HG03175 (cell line): ENCODE measurements around the gene SLC6A2.

Source experiments
- ATAC-seq: cut with Tn5 transposase; IDR thresholded peaks from one replicate; pipeline ENCODE4 v1.9.1; 2021; ENCODE audit warnings: mild to moderate bottlenecking, moderate library complexity; ENCODE audit not compliant: unreplicated experiment

The SLC6A2 gene

DNA sequence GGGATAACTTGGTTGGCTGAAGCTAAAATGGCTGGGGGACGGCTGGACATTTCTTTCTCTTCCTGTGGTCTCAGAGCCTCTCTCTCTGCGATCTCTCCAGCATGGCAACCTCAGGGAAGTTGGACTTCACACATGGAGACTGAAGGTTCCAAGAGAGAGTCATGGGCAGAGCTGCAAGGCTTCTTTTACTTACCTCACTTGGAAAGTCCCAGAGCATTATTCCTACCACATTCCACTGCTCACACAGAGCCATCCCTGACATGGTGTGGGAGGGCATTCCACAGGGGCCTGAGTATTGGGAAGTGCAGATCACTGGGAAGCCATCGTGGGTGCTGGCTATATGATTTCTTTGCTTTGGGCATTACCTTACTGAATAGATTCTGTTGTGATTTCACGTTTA, 9.8 kb upstream of the SLC6A2 start:
- no peak for ATAC-seq

DNA sequence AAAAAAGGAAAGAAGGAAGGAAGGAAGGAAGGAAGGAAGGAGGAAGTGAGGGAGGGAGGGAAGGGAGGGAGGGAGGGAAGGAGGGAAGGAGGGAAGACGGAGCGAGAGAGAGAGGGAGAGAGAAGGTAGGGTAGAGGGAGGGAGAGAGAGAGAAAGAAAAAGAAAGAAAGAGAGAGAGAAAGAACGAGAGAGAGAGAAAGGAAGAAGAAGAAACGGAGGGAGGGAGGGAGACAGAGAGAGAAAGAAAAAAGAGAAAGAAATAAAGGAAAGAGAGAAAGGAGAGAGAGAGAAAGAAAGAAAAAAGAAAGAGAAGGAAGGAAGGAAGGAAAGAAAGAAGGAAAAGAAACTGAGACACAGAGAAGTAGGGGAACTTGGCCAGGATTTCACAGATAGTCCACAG, 8.4 kb upstream of the SLC6A2 start:
- ATAC-seq, result no peak

DNA sequence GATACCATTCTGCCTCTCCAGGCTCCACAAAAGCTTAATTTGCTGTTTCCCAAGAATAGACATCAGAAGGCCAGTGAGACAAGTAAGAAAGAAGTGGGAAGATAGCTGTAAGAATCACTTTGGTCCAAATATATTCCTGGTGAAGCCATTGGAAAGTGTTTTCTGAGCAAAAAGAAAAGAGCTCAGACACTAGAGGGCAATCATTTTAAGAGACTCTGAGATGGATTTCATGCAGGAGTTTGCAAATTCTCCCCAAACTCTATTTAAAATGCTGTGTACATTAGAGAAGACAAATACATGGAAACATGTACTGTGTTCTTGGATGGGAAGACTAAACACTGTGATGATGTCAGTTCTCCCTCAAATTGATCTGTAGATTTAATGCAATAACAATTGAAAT, 8.0 kb upstream of the SLC6A2 start:
- no peak for ATAC-seq

DNA sequence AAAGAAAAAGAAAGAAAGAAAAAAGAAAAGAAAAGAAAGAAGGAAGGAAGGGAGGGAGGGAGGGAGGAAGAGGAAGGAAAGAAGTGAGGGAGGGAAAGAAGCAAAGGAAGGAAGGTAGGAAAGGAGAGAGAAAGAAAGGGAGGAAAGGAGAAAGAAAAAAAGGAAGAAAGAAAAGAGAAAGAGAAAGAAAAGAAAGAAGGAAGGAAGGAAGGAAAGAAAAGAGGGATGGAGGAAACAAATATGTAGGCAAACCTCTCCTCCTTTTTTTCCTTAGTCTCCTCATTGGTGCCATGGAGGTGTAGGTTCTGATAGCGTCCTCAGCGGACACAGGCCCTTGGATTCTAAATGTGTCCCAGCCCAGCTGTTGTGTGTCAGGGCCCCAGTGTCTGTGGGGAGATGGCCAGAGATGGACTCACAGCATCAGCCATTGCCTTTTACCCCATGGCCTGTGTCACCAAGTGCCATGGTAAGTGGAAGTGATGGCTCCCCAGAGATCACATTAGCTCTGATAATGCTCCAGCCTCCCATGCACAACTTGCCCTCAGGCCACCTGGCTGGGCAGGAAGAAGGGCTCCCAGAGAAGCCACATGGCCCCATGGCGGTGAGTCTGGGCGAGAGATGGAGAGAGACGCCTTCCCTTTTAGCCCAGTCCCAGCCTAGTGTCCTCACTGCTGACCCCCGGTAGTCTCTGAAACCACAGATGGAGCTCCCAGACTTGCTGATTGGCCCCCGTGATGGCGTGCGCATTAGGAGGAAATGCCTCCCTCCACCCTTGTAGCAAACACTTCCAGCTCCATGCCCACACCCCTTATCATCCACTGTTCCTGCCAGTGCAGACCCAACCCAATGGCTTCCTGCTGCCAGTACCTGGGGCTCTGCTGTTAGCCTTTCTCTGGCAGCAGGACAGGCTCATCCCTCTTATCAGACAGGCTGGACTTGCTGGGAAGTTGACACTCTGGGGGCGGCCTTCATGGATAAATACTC, 3.7 kb upstream of the SLC6A2 start:
- no peak for ATAC-seq

DNA sequence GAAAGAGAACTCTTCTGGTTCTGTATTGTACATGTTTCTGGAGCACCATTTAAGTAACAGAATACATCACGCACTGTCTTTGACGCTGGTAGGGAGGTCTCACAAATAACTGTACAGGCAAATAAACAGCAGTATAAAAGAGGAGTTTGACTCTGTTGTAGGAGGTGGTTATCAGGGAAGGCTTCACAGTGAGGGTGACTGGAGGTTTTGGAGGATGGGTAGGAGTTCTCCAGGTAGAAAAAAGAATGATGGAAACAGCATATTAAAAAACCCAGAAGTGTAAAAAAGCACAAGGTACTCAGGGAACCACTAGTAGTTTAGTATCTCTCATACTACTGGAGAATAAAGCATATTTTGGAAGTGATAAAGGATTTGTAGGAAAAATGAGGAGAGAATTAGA, 2.7 kb upstream of the SLC6A2 start:
- ATAC-seq, result no peak

DNA sequence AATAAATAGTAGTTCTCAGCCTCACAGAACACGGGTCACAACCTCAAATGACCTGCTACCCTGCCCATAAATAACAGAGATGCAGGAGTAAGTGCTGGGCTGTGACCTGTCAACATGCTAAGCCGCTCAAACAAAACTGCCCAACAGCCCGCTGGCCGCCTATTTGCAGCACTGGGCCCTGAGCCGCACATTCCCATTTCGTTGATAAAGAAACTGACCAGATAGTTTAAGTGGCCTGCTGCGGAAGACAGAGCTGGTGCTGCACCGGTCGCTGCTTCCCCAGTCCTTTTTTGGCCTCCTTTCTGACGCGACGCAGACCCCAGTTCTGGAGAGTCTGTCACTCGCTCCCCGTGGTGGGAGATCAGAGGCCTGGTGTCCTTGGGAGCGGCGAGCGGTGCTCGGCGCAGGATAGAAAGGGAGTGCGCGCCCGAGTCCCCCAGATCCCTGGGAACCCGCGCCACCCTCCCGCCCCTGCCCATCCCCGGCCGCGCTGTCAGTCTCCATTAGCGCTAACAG, 349 bp upstream of the SLC6A2 start:
- no peak for ATAC-seq

DNA sequence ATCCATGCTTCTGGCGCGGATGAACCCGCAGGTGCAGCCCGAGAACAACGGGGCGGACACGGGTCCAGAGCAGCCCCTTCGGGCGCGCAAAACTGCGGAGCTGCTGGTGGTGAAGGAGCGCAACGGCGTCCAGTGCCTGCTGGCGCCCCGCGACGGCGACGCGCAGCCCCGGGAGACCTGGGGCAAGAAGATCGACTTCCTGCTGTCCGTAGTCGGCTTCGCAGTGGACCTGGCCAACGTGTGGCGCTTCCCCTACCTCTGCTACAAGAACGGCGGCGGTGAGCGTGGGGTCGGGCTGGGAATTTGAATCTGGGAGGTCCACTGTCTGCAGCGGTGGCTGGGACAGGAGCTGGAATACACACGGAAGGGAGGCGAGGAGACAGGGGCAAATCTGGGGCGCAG, 904 bp downstream of the SLC6A2 start:
- no peak for ATAC-seq

DNA sequence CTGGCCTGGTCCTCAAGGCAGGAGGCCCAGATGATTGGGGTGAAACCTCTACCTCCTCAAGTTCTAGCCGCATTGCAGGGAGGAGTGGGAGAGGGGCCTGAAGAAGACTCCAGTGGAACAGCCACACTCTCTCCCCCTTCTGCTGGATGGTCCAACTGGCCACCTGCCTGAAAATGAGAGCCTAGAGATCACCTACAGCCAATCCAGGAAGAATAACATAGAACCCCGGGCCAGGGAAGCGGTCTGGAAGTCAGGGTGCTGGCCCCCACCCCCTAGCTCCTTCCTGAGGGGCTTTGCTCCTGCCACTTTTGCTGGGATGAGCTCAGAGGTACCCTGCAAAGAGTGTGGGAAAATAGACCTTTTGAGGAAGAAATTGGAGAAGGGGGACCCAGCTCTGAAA, 1.8 kb downstream of the SLC6A2 start:
- ATAC-seq, result no peak

DNA sequence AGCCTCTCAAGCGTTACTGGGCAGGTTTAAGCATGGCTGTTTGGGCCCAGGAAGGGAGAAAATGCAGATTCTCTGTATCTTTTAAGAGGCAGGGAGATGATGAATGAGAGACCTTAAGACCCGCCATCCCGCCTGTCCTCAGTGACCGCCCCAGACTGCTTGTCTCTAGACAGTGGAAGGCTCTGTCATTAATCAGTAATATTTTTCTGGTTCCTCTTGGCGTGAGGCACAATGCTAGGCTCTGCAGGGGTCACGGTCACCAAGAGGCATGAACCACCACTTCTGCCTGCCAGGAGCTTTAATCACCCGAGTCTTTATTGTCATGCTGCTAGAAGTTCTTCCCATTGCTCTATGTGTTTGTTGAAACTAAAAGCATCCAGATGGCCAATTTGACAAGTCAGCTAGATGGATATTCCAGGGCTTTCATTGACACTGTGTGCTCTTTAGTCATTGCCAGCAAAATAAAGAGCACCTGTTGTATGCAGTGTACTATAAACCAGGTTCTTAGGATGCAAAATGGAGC, 3.2 kb downstream of the SLC6A2 start:
- no peak for ATAC-seq

DNA sequence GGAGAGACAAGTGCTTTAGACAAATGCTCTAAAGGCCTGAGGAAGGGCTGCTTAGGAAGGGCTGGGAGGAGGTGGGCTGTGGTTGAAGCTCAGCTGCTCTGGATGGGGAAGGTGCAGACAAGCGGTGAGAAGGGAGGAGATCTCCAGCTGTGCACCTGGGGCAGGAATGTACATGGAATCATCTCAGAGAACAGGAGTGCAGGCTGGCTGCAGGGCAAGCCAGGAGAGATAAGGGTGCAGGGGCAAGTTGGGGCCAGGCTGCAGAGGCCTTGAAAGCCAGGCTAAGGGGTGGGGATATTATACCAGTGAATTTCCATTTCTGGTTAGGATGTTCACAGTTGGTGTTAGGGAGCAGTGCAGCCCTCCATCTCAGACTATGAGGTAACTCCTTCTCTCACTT, 4.2 kb downstream of the SLC6A2 start:
- no peak for ATAC-seq

DNA sequence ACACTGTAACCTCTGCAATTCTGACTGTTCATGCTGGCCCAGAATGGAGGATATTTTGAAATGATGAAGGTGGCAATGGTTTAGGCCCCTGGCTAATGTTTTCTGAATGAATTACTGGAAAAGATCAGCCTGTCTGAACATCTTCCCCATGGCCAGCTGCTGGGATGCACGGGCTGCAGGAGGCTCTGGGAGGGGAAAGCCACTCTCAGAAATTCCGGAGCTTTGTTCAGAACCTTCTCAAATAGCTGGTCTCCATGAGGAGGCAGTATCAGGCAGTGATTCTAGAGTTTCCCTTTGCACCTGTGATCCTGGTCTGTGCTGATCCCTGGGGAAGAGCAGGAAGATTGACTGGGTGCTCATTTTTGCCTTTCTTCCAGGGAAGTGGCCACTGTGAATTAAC, 5.0 kb downstream of the SLC6A2 start:
- no peak for ATAC-seq

DNA sequence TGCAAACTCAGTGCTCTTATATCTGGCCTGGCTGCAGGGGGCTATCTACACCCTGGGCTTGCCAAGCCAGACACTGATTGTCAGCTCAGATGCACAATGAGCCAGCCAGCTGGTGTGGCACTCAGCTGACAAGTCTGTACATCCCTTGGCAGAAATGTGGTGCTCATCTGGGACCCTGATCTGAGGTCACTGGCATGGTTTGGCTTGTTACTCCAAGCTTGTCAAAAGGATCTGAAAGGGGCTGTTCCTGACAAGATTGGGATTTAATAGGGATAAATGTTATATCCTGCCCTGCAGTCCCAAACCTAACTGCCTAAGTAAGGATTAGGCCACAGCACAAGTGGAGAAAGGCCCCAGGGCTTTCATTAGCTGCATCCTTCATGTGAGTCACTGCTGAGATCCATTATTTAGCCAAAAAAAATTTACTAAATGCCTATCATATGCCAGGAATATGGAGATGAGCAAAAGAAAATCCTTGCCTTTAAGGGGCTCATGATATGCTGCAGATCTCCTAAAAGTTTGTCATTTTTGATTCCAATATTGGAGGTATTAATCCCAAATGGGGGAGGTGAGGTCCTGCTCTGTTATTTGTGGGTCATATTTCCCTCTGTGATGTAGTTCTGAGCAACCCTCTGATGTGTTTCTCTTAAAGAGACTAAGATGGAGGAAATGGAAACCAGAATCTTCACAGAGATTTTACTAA, 6.3 kb downstream of the SLC6A2 start:
- ATAC-seq, result no peak

DNA sequence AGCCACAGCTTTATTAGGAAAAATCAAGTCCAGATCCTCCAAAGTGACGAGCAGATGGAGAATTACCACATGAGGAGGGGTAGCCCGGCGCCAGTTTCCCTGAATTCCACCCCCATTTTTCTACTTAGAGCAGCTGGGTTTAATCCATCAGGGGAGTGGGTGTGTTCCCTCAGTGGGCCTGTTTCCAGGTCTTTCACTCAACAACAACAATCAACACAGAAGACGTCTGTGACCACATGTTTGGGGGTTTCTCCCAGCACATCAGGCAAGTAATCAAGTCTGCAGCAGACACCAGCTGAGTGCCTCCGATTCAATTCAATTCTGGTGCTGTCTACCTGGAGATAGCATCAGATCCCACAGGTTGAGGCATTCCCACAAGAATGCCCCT, 6.8 kb downstream of the SLC6A2 start:
- ATAC-seq, result no peak

DNA sequence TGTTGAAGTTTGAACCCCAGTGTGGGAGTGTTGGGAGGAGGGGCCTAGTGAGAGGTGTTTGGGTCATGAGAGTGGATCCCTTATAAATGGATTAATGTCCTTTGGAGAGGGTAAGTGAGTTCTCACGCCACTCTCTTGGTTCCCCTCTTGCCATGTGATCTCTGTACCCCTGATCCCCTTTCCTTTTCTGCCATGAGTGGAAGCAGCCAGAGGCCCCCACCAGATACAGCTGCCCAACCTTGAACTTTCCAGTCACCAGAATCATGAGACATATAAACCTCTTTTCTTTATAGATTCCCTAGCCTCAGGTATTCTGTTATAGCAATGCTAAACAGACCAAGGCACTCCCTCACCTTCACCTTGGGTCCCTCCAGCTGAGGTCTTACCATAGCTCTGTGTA, 7.4 kb downstream of the SLC6A2 start:
- ATAC-seq, result no peak

DNA sequence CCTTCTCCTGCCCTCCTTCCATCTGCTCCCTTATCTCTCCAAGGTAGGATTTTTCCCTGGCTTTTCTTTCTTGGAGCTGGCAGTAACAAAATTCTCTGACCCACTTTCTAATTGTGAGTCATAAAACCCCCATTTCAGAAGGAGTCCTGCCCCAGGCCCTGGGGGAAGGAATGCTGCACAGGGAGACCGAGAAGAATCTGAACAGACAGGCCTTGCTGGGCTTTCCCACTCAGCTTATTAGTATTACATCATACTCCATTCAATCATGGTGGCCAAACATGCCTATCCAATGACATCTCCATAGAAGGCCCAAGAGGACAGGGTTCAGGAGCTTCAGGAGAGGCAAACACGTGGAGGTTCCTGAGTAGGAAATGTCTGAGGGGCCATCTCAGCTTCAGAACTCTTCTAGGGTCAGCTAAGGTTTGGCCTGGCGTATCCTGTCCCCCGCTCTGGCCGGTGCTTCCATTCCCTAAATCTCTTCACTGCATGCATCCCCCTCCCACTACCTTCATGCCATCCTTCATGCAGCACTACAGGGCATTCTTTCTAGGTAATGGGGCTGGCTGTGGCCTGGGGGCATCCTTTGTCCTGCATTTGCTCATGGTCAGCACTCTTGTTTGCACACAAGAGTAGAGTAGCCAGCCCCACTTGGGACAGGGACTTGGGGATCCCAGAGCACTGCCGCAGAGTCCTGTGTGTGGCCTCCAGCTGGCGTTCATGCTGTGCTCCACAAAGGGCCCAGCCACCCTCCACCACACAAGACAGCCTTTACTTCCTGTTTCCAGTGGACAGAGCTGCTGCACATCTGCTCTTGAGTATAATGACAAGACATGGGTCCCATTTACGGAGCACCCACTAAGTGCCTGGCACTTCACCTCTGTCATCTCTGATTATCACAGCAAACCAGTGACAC, 8.2 kb downstream of the SLC6A2 start:
- ATAC-seq, result no peak

DNA sequence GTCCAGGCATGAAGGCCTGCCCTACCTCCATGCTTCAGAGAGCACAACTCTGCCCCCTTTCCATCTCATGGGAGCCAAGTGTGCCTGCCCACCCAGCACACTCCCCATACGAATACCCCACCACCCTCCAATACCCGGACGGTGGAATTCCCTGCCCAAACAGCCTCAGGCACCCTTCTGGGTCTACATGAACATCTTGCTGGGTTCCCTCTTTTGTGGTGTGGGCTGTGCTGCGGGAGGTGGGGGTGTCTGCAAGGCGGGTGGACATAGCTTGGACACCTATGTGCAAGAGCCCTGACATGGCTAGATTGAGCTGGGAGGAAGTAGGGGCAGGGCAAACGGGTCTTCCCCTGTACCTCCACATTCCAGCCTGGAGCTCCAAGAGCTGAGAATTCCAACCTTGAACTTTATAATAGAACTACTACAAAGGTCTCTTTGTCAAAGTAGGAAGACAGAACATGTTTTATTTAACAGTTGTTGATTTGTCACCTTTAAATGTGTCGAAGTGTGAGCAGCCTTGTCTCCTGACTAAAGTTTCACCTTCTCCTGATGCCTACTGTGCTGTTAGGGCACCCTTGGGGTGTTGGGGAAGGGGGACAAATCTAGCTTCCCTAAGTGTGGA, 9.1 kb downstream of the SLC6A2 start:
- ATAC-seq, result no peak

DNA sequence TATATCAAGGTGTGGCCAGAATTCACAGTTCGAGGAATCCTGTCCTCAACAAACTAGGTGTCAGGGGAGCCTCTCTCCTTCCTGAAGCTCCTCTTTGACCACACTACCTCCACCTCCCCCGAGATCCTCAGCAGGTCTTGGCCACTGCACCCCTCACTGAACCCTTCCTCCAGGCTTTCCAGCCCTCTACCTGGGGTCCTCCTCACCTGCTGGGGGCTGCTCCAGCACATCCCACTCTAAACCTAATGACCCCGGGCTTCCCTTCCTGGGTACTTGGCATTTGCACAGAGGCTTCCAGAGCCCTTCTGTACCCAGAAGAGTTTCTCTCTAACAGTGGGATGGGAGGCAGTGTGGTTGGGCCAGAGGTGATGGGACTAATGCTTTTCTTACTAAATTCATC, 9.7 kb downstream of the SLC6A2 start:
- ATAC-seq, result no peak

DNA sequence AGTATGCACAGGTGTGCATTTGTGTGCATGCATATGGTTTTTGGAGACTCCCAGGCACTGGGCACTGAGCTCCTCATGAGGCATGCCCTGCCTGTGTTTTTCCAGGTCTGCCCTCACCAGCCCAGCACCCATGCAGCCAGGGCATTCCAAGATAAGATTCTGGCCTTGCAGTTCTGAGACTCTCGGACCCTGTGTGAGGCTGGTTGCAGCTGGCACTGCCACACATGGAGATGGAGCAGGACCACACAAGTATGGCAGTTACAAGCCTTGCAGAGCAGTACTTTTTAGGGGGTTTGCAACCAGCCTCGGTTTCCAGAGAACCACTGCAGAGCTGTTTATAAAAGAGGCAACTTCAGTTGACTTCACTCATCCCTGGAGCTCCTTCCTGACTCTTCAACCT, 10.2 kb downstream of the SLC6A2 start:
- ATAC-seq, result no peak

DNA sequence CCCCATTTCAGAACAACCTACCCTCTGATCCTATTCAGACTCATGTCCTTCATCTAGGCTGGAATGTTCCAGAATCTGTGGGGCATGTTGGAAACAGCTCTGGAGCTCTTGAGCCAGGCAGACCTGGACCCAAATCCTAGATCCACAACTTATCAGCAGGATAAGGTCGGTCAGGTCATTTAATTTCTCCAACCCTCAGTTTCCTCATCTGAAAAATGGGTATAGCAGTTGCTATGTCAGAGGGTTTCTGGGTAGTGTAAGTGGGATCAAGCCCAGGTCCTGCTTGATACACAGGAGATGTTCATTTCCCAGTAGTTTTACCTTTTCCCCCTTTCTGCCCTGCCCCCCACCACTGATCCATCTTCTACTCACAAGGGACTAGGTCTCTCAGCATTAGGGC, 12.0 kb downstream of the SLC6A2 start:
- ATAC-seq, result no peak
